AG09309 (cell line): Measurements from ENCODE around the gene MTTP.

Experiments
- DNase-seq: peaks from one replicate; pipeline ENCODE4 v3.0.0-alpha.2; 2010; ENCODE audit warnings: low read depth
- H3K4me3 ChIP-seq: 2 replicates; pipeline ENCODE4 v1.5.1; 2011; ENCODE audit warnings: mild to moderate bottlenecking, low read depth, low read length, moderate library complexity; ENCODE audit not compliant: control insufficient read depth
- TF ChIP-seq, protein P1 (sequence below): IDR thresholded peaks from 2 replicates; pipeline ENCODE4 v1.5.1; 2011; ENCODE audit warnings: mild to moderate bottlenecking, low read depth, low read length, inconsistent platforms; ENCODE audit not compliant: insufficient read depth, control insufficient read depth; ENCODE audit errors: missing control alignments

Gene MTTP

DNA sequence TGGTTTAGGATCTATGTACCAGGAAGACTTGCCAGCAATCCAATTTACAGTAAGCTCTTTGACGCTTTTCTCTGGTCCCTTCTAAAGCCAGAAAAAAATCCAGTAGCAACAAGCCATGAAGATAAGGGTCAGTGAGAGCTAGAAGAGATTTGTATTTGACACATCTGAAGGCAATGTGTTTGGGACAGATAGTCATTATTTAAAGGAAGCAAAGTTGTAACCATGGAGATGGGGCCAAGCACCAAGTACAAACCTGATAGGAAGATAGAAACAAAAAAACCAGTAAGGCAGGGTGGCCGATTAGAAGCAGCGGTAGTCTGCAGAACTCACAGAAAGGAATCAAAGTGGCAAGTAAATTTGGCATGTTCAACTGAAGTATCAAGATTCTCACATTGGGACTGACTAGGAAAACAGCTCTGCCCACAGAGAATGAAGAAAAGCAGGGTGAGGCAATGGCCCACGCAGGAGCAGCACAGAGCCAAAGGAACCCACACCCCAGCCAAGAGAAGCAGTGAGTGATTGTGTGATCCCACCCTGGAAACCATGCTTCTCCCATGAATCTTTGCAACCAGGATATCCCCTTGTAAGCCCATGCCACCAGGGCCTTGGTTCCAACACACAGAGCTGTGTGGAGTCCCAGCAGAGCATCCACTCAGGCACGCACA, 95.9 kb downstream of the MTTP start:
- DNase-seq: no peak
- TF ChIP-seq, protein P1, sequence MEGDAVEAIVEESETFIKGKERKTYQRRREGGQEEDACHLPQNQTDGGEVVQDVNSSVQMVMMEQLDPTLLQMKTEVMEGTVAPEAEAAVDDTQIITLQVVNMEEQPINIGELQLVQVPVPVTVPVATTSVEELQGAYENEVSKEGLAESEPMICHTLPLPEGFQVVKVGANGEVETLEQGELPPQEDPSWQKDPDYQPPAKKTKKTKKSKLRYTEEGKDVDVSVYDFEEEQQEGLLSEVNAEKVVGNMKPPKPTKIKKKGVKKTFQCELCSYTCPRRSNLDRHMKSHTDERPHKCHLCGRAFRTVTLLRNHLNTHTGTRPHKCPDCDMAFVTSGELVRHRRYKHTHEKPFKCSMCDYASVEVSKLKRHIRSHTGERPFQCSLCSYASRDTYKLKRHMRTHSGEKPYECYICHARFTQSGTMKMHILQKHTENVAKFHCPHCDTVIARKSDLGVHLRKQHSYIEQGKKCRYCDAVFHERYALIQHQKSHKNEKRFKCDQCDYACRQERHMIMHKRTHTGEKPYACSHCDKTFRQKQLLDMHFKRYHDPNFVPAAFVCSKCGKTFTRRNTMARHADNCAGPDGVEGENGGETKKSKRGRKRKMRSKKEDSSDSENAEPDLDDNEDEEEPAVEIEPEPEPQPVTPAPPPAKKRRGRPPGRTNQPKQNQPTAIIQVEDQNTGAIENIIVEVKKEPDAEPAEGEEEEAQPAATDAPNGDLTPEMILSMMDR: no peak
- H3K4me3 ChIP-seq: no peak overlapping the region
